OCI-LY1 (cell line): ENCODE measurements around the gene CENPS.

Experiments
- H2AFZ ChIP-seq: fragments of 200-600 bp; sonication (generic), shearing (Covaris generic); 2 replicates; pipeline ENCODE4 v1.6.0; 2014; ENCODE audit warnings: antibody characterized with exemption, mild to moderate bottlenecking, low read length
- H3F3A ChIP-seq: fragments of 200-600 bp; sonication (generic), shearing (Covaris generic); 2 replicates; pipeline ENCODE4 v1.6.0; 2014; ENCODE audit warnings: mild to moderate bottlenecking, antibody characterized with exemption, low read length, moderate library complexity; ENCODE audit not compliant: insufficient read depth
- H3K27ac ChIP-seq: fragments of 200-600 bp; sonication (generic); 2 replicates; pipeline ENCODE4 v1.5.1; 2014; ENCODE audit warnings: low read length, mixed run types, mild to moderate bottlenecking, low read depth; ENCODE audit not compliant: poor library complexity, severe bottlenecking
- H3K27me3 ChIP-seq: fragments of 200-600 bp; sonication (generic); 2 replicates; pipeline ENCODE4 v1.6.0; 2014; ENCODE audit warnings: antibody characterized with exemption, mild to moderate bottlenecking, low read length, moderate library complexity; ENCODE audit not compliant: insufficient read depth
- H3K36me3 ChIP-seq: fragments of 200-600 bp; sonication (generic); 2 replicates; pipeline ENCODE4 v1.6.1; 2014; ENCODE audit warnings: mild to moderate bottlenecking, antibody characterized with exemption, low read length, moderate library complexity, mixed read lengths; ENCODE audit not compliant: insufficient read depth
- H3K4me1 ChIP-seq: fragments of 200-600 bp; sonication (generic); 2 replicates; pipeline ENCODE4 v1.5.1; 2014; ENCODE audit warnings: mild to moderate bottlenecking, low read length, moderate library complexity; ENCODE audit not compliant: insufficient read depth, severe bottlenecking
- H3K4me2 ChIP-seq: fragments of 200-600 bp; sonication (generic), shearing (Covaris generic); 2 replicates; pipeline ENCODE4 v1.6.1; 2014; ENCODE audit warnings: low read length
- H3K4me3 ChIP-seq: fragments of 200-600 bp; sonication (generic); 2 replicates; pipeline ENCODE4 v1.5.1; 2014; ENCODE audit warnings: low read length, low read depth, mild to moderate bottlenecking, mixed read lengths; ENCODE audit not compliant: poor library complexity, severe bottlenecking
- H3K79me2 ChIP-seq: fragments of 200-600 bp; shearing (Covaris generic); 2 replicates; pipeline ENCODE4 v1.6.1; 2016; ENCODE audit warnings: mixed run types, low read length, mixed read lengths; ENCODE audit not compliant: insufficient read depth
- H3K9ac ChIP-seq: fragments of 200-600 bp; sonication (generic), shearing (Covaris generic); 2 replicates; pipeline ENCODE4 v1.6.1; 2014; ENCODE audit warnings: mild to moderate bottlenecking, low read length, mixed read lengths
- H3K9me2 ChIP-seq: fragments of 200-600 bp; sonication (generic), shearing (Covaris generic); 2 replicates; pipeline ENCODE4 v1.6.1; 2014; ENCODE audit warnings: low read depth, mild to moderate bottlenecking, low read length, mixed read lengths
- H3K9me3 ChIP-seq: fragments of 200-600 bp; shearing (Covaris generic); 2 replicates; pipeline ENCODE4 v1.6.1; 2014; ENCODE audit warnings: low read length, mixed read lengths
- H4K20me1 ChIP-seq: fragments of 200-600 bp; sonication (generic), shearing (Covaris generic); 2 replicates; pipeline ENCODE4 v1.6.0; 2016; ENCODE audit warnings: mild to moderate bottlenecking, low read length; ENCODE audit not compliant: insufficient read depth
- CTCF ChIP-seq: fragments of 200-600 bp; sonication (generic), shearing (Covaris generic); IDR thresholded peaks from 2 replicates; pipeline ENCODE4 v1.5.1; 2017; ENCODE audit warnings: mild to moderate bottlenecking, antibody characterized with exemption, low read length, moderate library complexity, mixed read lengths
- EZH2 ChIP-seq: fragments of 200-600 bp; sonication (generic), shearing (Covaris generic); IDR thresholded peaks from 2 replicates; pipeline ENCODE4 v1.8.0; 2017; ENCODE audit warnings: borderline replicate concordance, mixed run types, mild to moderate bottlenecking, antibody characterized with exemption, low read length, moderate library complexity, mixed read lengths

CENPS gene

GRCh38 chr1:10449751-10450150, 19.5 kb downstream of the CENPS start, which contains the start of gene CORT:
TSS of gene CORT (plus strand) at chr1:10450031. CDS start at chr1:10450224, 193 bp downstream.
- Histone ChIP-seq H3K4me3 (no peak within 1 kb of the TSS), H3K9ac (no peak within 1 kb of the TSS), H3K27me3 (no peaks in the 10 kb centered on the region)

GRCh38 chr1:10450156-10450814, 20.1 kb downstream of the CENPS start:
- H2AFZ ChIP-seq: no peak overlapping the region
- no peaks in the 10 kb centered on the region for H3K4me1 ChIP-seq
- H3K4me3 ChIP-seq: no peak overlapping the region
- H3K9me2 ChIP-seq: no peaks in the 10 kb centered on the region
- no peak overlapping the region for H3K9ac ChIP-seq
- TF ChIP-seq CTCF: no peak
- no peak for TF ChIP-seq EZH2
- no peaks in the 10 kb centered on the region for H3K9me3 ChIP-seq
- H4K20me1 ChIP-seq: no peaks in the 10 kb centered on the region
- no peak overlapping the region for H3K27ac ChIP-seq
- H3K36me3 ChIP-seq: no peaks in the 10 kb centered on the region; the same call in 1 of the 2 replicates
- H3K27me3 ChIP-seq: no peaks in the 10 kb centered on the region
- H3K4me2 ChIP-seq: no peak overlapping the region
- H3F3A ChIP-seq: no peaks in the 10 kb centered on the region
- no peaks in the 10 kb centered on the region for H3K79me2 ChIP-seq

More at GRCh38 chr1:10449751-10450150, 19.5 kb downstream of the CENPS start, which contains the start of gene CORT:
- H3K27ac ChIP-seq: no peak within 1 kb of the TSS
- no peaks in the 10 kb centered on the region for H3K9me2 ChIP-seq
- no peaks in the 10 kb centered on the region for H3K36me3 ChIP-seq
- no peaks in the 10 kb centered on the region for H3K4me1 ChIP-seq
- no peak for TF ChIP-seq CTCF
- TF ChIP-seq EZH2: no peak
- H3F3A ChIP-seq: no peaks in the 10 kb centered on the region
- no peaks in the 10 kb centered on the region for H3K79me2 ChIP-seq
- no peak within 1 kb of the TSS for H2AFZ ChIP-seq
- H3K4me2 ChIP-seq: no peak within 1 kb of the TSS
- no peaks in the 10 kb centered on the region for H4K20me1 ChIP-seq
- no peaks in the 10 kb centered on the region for H3K9me3 ChIP-seq

- TF ChIP-seq EZH2 (no peak), CTCF (no peak)
- no peak overlapping the region for H3K9ac ChIP-seq
- no peak overlapping the region for H3K4me2 ChIP-seq
- H3K27ac ChIP-seq: no peak overlapping the region
- H3K4me3 ChIP-seq: no peak overlapping the region
- H4K20me1 ChIP-seq: no peaks in the 10 kb centered on the region
- no peaks in the 10 kb centered on the region for H3K79me2 ChIP-seq
- H3K36me3 ChIP-seq: no peaks in the 10 kb centered on the region; the same call in 1 of the 2 replicates
- no peaks in the 10 kb centered on the region for H3F3A ChIP-seq
- H2AFZ ChIP-seq: no peak overlapping the region
- no peaks in the 10 kb centered on the region for H3K9me3 ChIP-seq
- no peaks in the 10 kb centered on the region for H3K4me1 ChIP-seq
- no peaks in the 10 kb centered on the region for H3K27me3 ChIP-seq
- H3K9me2 ChIP-seq: no peaks in the 10 kb centered on the region
Observed at GRCh38 chr1:10450836-10451235, 20.6 kb downstream of the CENPS start.
